ENCODE data around the gene SH3BGRL2.
"Not testable (repeated sequence)": the region's sequence is repeated elsewhere in the genome, so short reads cannot be mapped to it uniquely, and the experiment has no call there.

SH3BGRL2 gene

DNA sequence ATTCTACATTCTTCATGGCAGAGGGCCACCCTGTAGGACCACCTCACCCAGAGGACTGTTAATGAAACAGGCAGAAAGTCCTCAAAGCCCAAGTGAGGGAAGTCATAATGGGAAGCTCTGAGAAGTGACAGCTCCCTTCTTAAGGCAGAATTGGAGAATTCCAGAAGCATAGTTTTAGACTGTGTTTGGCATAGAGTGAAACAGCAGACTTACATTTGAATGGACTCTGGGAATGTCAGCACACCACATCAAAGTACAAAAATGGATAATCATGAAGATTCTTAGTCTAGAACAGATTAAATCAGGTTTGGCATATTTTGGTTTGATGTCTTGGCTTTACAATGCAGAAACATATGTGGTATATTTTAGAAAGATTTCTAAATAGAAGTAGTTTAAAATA, 17.9 kb downstream of the SH3BGRL2 start:
- no peak for DNase-seq

DNA sequence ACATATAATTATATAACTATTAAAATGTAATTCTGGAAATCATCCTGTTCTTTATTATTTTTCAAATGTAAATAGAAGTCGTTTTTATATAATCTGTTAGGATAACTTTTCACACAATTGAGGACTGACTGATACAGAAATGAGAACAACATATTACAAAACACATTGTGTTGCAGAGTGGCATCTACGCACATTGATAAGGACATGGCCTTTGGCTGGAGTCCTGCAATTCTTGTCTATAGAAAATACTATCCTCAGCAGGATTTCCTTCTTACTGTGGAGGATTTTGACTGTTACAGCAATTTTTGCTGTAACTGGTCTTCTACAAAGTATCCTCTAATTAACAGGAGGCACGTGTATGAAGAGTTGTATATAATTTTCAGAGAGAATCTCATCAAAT, 19.8 kb downstream of the SH3BGRL2 start:
- DNase-seq: no peak

DNA sequence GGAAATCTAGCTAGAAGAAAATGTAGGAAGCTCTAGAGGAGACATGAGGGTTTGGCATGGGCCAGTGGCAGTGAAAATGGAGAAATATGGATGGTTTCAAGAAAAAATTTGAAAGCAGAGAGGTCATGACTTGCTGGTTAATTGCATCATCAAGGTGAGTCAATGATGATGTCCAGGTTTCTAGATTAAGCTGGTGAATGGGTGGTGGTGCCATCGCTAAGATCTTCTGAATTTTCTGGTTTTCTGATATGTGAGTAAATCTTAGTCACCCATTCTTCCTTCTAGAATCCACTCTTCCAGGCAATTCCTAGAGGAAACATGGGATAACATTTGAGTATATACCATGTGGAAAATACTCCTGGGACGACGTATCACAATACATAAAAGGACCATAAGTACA, 25.0 kb downstream of the SH3BGRL2 start:
- DNase-seq: no peak

DNA sequence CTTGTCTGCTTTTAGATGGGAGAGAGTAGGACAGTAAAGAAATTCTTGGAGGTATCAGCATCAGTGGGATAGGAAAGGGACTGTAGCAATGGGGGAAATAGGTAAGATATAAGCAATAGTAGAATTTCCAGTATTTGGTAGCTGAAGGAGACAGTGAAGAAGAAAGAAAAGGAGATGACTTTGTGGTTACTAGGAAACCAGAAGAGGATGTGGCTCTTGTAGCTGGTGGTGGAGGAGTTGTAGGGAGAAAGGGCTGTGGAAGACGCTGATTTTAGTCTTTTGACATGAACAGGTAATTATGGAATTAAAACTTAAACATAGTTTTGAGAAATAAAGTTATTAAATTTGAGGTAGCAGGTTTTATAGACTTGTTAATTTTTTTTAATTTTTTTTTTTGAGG, 26.1 kb downstream of the SH3BGRL2 start:
- DNase-seq: no peak

DNA sequence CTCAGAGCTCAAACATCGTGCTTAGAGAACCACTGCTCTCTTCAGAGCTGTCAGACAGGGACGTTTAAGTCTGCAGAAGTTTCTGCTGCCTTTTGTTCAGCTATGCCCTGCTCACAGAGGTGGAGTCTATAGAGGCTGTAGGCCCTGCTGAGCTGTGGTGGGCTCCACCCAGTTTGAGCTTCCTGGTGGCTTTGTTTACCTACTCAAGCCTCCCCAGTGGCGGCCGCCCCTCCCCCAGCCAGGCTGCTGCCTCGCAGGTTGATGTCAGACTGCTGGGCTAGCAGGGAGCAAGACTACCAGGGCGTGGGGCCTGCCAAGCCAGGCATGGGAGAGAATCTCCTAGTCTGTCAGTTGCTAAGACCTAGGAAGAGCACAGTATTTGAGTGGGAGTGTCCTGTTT, 32.5 kb downstream of the SH3BGRL2 start:
- DNase-seq: peak in 1 of 5 experiments; percentile 39

DNA sequence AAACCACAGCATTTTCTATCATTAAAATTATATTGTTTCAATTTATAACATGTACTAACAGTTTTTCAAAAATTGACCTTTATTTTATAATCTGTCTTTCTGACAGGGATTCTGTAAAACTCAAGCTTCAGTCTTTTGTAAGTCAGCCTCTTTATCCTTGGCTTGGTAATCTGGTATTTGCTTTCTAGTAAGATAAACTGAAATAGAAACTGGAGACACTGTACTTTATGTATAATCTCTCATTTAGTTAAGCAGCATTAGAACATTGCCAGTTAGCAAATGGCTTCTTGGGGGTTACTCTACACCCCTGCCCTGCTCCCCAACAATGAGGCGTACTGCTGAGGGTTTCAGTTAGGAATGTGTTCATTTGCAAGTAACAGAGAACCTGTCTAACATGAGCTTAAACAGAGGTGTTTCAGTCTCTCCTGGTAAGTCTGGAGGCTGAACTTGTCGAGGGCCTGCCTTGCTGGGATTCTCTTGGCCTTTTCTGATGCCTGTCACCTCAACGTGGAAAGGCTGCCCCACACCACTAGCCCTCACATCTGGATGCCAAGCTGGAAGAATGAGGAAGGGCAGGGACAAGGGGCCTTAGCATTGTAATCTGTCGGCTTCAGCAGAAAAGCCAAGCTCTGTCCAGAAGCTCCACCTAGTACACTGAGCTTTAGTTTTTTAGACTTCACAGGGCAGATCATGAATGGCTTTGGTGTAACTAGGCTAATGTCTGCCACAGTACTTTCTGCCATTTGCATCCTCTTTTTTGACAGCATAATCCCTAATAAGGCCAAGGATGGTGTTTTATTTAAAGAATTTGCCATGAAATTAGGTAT, 34.8 kb downstream of the SH3BGRL2 start:
- no peak for DNase-seq

DNA sequence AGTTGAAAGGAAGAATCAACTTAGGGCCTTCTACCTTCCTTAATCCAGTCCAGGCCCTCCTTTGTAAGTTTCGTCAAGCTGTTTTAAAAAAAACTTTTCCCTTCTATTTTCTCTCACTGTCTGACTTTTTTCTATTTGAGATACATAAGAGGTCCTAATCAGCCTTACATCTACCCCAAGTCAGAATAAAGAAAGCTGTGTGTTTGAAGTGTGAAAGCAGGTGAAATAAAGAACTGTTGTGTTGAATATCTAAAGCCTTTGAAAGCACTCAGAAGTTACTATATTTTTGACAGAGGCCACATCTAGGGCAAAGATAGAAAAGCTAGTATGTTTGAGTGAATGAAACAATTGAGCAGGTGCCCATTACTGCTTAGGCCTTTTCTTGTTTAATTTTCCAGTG, 35.5 kb downstream of the SH3BGRL2 start:
- no peak for DNase-seq

DNA sequence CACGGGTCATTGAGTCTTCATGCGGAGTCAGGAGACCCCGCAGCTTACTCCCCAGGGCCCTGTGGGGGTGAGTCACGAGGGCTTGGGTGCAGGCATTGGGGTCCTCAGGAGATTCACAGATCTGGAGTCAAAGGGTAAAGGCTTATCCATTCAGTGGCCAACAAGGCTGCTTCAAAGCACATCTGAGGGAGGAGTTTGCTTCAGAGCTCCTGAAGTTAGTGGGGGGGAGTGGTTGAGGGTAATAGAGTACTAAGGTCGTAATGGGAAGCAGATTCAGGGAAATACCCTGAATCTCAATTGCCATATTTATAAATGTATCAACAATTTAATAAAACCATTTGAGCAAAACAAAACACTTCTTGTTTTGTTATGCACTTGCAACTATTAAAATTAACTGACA, 37.3 kb downstream of the SH3BGRL2 start:
- no peak for DNase-seq

DNA sequence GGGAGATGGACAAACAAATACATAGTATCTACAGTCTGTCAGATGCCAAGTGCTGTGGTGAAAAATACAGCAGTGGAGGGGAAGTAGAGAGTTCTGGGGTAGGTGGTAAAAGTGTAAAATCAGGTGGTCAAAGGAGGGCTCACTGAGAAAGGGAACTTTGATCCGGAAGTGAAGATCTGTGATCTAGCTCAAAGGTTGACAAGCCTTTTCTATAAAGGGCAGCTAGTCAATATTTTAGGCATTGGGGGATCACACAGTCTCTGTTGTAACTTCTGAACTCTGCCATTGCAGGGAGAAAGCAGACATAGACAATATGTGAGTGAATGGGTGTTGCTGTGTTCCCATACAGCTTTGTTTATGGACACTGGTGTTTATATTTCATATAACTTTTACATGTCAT, 38.6 kb downstream of the SH3BGRL2 start:
- DNase-seq: no peak

DNA sequence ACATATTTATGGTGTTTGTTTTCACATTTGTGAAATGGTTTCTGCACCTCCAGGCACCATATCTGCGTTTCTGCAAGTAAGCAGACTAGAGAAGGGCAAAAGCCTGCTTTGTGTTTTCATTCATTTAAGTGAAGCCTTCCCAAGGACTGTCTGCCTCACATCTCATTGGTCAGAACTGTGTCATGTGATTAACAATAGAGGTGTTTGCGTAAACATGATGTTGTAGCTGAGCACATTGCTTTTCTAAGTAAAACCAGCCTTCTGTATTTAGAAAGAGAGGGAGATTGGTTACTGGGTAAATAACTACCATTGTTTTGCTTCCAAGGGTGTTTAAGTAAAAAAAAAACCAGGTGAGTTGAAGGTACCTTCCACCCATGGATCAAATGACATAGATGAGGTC, 39.7 kb downstream of the SH3BGRL2 start:
- no peak for DNase-seq

DNA sequence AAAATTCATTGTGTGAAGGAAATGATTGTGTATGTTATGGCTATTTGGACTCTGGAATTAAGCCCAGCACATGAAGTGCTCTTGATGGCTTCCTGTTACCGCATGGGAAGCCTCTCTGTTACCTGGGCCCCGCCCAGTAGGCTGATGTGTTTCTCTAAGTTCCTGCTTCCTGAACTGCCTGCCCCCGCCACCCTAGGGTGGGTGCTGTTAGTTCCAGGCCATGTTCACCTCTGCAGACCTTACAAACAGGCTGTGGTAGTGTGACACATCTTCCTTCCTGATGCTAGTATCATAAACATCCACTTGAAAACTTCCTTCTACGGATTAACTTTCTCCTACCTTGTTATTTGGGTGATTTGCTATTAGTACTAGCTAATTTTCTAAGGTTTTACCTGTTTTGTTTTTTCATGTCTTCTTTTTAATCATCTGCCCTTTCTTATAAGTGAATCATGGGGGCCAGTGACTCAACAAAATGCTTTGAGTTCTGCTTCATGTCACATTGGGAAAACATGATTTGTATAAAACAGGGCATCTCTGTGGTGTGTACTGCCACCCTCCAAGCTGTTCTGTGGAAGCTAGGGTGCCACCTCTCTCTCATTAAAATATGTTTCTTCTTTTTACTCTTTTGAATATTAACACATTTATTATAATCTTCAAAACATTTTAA, 40.6 kb downstream of the SH3BGRL2 start:
- DNase-seq: peak in 2 of 5 experiments; percentile 13 to 26

DNA sequence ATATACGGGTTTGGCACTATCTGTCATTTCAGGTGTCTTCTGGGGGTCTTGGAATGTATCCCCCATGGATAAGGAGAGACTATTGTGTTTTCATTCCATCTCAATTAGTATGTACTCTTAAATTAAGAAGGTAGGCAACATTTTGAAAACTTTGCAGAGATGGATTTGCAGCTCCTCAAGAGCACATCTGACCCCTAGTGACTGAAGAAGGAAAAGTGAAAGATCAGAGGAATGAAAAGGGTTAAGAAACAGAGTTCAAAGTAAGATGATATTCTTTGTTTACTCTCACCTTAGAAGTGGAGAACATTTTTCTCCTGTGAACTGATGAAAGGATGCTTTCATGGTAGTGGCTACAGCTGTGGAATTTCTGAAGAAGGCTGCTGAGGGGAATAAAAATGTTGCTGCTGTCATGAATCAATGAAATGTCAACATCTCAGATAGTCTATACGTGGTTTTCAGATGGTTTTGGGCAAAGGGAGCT, 41.5 kb downstream of the SH3BGRL2 start:
- peak in 1 of 5 experiments; percentile 16 for DNase-seq

DNA sequence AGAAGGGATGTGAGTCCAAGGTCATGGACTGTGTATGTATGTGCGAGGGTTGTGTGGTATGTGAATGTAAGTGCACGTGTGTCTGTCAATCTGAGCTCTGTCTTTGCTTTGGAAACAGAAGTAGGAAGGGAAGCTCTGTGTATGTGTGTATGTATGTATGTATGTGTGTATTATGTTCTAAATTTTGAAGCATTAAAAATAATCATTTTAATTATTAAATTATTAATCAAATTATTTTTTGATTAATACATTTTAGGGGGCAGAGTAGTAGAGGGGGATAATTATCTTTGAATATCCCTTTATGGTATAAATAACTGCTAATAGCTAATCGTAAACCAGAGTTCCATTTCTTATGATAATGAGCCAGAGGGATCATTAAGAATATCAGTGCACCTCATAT, 42.8 kb downstream of the SH3BGRL2 start:
- no peak for DNase-seq

DNA sequence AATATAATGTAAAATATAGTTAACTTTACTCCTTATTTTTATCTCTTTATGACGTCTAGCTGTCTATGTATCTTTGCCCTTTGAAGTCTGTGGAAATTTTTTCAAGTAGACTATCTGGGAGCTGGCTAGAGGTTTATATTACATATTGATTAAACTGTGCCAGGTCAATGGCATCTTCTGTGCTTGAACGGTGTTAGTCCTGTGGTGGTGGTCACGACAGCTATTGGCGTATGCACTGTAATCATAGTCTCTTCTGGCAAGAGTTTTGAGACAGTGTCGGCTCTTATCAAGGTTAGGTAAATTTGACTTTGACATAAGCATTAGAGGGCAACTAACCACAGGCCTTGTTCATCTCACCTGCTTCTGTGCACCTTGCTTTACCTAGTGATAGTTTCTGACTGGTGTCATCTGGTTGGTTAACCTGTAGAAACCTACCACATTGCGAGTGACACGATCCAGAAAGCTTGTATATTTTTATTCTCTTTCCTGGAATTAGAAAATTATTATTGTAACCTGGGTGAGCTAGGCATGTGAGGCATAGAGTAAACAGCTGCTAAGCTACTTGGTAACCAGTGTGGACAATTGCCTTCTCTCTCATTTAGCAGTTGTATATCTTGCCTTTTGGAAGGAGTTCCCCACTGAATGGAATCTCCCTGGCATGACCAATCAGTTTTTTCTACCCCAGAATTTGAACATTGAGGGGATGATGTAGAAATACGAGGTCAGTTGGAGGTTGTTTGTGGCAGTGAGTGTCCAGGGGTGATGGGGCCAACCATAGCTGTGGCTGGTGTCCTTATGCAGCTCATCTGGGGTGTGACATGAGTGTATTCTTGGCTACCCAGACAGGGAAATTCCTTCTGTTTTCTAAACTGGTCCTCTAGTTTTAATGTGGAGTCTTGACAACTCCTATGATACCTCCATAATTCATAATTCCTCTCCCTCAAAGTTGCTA, 45.9 kb downstream of the SH3BGRL2 start:
- no peak for DNase-seq

DNA sequence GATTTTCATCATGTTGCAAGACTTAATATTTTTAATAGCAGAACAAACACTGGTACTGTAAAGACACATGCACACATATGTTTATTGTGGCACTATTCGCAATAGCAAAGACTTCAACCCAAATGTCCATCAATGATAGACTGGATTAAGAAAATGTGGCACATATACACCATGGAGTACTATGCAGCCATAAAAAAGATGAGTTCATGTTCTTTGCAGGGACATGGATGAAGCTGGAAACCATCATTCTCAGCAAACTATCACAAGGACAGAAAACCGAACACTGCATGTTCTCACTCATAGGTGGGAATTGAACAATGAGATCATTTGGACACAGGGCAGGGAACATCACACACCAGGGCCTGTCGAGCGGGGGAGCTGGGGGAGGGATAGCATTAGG, 51.6 kb downstream of the SH3BGRL2 start:
- not testable (repeated sequence) for DNase-seq

DNA sequence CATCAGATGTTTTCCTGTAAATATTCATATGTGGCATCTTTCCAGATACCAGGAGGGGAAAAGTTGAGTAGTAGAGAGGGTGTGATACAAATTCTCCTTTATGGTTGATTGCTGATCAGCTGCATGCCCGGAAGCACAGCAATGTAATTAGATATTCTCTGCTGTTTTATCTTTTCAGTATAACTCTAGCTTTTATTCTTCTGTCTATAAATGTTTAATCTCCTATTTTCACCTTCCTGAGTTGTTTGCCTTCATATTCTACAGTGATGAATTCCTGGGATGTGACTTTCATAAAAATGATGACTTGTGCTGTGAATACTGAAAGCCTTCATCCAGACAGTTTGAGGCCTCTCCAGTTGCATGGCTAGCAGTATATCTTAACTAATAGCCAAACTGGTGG, 53.7 kb downstream of the SH3BGRL2 start:
- DNase-seq: no peak

DNA sequence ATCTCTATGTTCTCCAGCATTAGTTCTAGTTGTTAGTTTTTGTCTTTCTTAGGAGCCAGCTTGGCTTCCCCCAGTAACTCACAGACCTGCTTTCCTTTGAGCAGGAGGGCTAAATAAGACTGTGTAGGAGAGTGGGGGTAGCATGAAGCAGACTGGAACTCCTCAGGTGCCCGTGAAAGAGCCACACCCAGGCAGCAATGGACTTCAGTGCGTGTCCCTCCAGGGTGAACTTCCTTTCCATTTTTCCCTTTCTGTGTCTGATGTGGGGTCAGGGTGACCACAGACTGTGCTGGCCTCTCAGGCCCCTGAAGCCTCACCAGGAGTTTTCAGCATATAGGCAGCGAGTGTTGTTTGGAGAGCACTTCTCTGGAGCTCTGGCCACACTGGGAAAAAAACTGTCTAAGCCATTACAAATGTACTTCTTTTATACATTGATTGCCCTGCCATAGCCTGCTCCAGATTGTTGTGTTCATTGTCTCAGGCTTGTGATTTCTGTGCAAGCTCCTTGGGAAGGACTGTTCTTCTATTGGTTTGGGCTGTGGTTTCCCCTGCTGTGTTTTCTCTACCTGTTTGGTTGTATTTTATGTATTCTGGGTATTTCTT, 55.7 kb downstream of the SH3BGRL2 start:
- DNase-seq: no peak

DNA sequence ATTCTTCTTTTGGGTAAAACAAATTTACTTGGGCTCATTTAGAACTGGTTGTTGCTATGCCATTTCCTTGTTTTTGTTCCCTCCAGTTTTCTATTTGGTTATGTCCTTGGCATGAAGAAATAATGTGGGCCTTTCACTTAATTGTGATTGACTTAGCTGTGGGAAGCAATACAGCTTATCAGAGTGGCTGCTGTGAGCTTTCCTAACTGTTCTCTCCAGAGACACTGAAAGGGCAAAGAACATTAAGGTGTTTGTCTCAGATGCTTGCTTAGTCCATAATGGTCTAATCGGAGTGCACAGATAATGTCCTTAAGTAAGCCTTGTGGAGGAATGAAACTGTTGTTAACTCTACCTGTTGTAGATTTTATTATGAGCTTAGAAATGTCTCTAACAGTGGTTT, 56.6 kb downstream of the SH3BGRL2 start:
- no peak for DNase-seq

DNA sequence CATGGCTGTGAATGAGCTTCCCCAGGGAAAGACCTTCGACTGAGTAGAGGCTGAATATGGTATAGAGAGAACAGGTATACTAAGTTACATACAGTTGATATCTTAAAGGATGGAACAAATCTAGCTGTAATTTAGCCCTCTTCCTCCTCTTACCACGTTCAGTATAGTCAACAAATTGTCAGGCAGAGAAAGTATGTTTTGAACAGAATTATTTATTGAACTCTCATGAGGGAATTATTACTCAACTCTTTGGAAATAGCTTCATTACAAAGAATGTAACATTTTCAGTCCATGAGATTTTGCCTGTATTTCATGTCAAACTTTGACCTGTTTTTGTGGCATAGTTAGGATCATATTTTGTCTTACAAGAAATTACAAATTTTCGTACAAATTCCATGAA, 63.0 kb downstream of the SH3BGRL2 start:
- no peak for DNase-seq

DNA sequence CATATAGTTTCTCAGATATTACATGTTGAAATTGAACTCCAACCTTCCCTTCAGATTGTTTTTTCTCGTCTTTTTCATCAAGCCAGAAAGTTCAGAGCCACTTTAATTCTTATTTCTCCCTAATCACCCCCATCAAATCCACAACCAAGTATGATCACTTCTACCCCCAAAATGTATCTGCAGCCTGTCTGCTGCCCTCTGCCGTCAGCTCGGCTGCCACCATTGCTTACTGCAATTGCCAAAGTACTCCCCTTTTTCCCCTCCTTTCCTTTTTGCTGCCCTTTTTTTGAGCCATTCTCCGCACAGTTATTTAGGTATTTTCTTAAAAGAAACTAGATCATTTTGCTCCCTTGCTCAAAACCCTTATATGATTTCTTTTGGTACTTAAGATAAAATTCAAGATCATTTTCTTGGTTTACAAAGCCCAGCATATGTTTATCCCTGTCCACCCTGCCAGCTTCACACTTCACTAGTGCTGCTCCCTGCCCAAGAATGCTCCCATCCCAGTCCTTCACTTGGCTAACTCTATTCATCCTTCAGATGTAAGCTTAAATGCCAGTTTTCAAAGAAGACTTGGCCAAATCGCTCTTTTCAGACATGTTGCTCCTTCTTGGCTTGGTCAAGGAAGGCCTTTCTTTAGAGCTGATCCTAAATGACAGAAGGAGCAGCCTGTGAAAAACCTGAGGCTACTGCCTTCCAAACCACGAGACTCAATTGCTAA, 63.7 kb downstream of the SH3BGRL2 start:
- DNase-seq: no peak

DNA sequence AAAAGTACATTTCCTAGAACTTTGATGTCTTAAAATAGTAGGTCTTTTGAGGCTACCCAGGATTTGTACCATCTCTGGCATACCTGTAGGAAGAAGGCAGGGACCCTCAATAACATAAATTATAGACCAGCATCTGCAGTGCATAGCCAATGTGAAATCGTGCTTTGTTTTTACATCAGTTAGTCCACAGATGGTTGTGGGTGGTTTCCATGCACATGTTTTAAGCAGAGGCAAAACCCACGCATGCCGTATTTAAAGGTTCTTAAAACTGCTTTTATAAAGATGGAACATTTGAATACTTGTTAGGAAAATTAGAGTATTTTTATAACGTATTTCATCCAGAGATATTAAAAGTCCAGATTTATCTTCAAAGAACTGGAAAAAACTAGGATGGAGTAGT, 66.3 kb downstream of the SH3BGRL2 start:
- DNase-seq: no peak

DNA sequence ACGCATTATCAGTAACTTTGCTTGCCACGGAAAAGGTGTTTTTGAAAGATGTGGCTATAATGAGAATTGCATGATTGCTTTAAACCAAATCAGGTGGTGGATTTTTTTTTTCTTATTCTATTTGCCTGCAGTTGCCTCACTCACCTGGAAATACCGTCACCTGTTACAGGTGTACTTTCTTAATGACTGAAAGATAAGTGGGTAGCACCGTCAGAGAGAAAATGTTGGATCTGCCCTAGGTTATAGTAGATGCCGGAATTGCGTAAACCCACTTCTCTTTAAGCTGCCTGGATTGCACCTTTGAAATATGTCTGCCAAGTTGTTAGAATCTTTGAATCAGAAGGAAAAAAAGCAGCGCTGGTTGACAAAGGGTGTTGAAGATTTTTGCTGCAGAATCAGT, 68.5 kb downstream of the SH3BGRL2 start:
- DNase-seq: no peak
